GM23248 (cell line): ENCODE results near the gene TRERF1. TPM values are rescaled to one million over a fixed set of nuclear protein-coding genes. Genes with fewer than 3 reads are reported as not detected.

Source experiments
- DNase-seq: peaks from one replicate; pipeline ENCODE4 v3.0.0-alpha.2; 2015
- H2AFZ ChIP-seq: fragments of 200-600 bp; sonication (generic); 2 replicates; pipeline ENCODE4 v1.6.1; 2016; ENCODE audit warnings: antibody characterized with exemption
- H3F3A ChIP-seq: fragments of 200-600 bp; sonication (generic); 2 replicates; pipeline ENCODE4 v1.6.1; 2016; ENCODE audit warnings: mild to moderate bottlenecking, antibody characterized with exemption, mixed run types; ENCODE audit not compliant: insufficient read depth
- H3K27ac ChIP-seq: fragments of 200-600 bp; sonication (generic); 2 replicates; pipeline ENCODE4 v1.5.1; 2016; ENCODE audit warnings: mild to moderate bottlenecking
- H3K27me3 ChIP-seq: fragments of 200-600 bp; sonication (generic); replicated peaks from 2 replicates; pipeline ENCODE4 v1.6.1; 2016; ENCODE audit warnings: mild to moderate bottlenecking; ENCODE audit not compliant: insufficient read depth
- H3K36me3 ChIP-seq: fragments of 200-600 bp; sonication (generic); 2 replicates; pipeline ENCODE4 v1.6.1; 2016; ENCODE audit warnings: low read depth, mild to moderate bottlenecking
- H3K4me1 ChIP-seq: fragments of 200-600 bp; sonication (generic); 2 replicates; pipeline ENCODE4 v1.6.1; 2016; ENCODE audit warnings: mild to moderate bottlenecking; ENCODE audit not compliant: insufficient read depth
- H3K4me2 ChIP-seq: fragments of 200-600 bp; sonication (generic); one replicate; pipeline ENCODE4 v1.6.1; 2016; ENCODE audit warnings: mild to moderate bottlenecking; ENCODE audit not compliant: unreplicated experiment
- H3K4me3 ChIP-seq: fragments of 200-600 bp; sonication (generic); 2 replicates; pipeline ENCODE4 v1.5.1; 2016; ENCODE audit warnings: mild to moderate bottlenecking
- H3K79me2 ChIP-seq: fragments of 200-600 bp; sonication (generic); 2 replicates; pipeline ENCODE4 v1.6.1; 2016; ENCODE audit warnings: mild to moderate bottlenecking; ENCODE audit not compliant: insufficient read depth
- H3K9ac ChIP-seq: fragments of 200-600 bp; sonication (generic); 2 replicates; pipeline ENCODE4 v1.6.1; 2016; ENCODE audit warnings: mild to moderate bottlenecking
- H3K9me2 ChIP-seq: fragments of 200-600 bp; sonication (generic); 2 replicates; pipeline ENCODE4 v1.6.1; 2016; ENCODE audit warnings: mixed run types, mild to moderate bottlenecking, moderate library complexity; ENCODE audit not compliant: insufficient read depth
- H3K9me3 ChIP-seq: fragments of 200-600 bp; sonication (generic); one replicate; pipeline ENCODE4 v1.6.1; 2017; ENCODE audit warnings: low read depth
- H4K20me1 ChIP-seq: fragments of 200-600 bp; sonication (generic); 2 replicates; pipeline ENCODE4 v1.6.0; 2016; ENCODE audit not compliant: insufficient read depth
- EZH2 ChIP-seq: fragments of 200-600 bp; sonication (generic); IDR thresholded peaks from 2 replicates; pipeline ENCODE4 v1.6.1; 2018; ENCODE audit warnings: antibody characterized with exemption, mild to moderate bottlenecking; ENCODE audit not compliant: insufficient read depth, poor library complexity, severe bottlenecking
- EZH2phosphoT487 ChIP-seq: fragments of 200-600 bp; sonication (generic); IDR thresholded peaks from 2 replicates; pipeline ENCODE4 v1.6.1; 2018; ENCODE audit warnings: antibody characterized with exemption, moderate library complexity, mild to moderate bottlenecking, low read depth; ENCODE audit not compliant: insufficient read depth
- WGBS, 2 experiments: methylation state at CpG; one replicate each; pipeline ENCODE4 v1.1.6; 2015 to 2017; ENCODE audit warnings: low lambda C conversion rate in 2 of 2, low coverage in 1 of 2; ENCODE audit errors: missing lambda C conversion rate in 2 of 2; 5-methylcytosine and 5-hydroxymethylcytosine counted together
- in situ Hi-C: fragments of 300-500 bp; cut with MboI; formaldehyde crosslinking; loops from 2 replicates; pipeline ENCODE4 v1.15.0; 2020
- polyA plus RNA-seq: library from polyadenylated mRNA; unstranded; fragments of >200 nt; fragmentation: Nextera tagmentation; extraction: Ambion mirVana; gene quantifications from 2 replicates; pipeline ENCODE4 v1.2.1, GENCODE V29; 2016
- total RNA-seq: library from RNA; depleted of rRNA; stranded (reverse); fragments of >200 nt; shearing (Covaris generic); gene quantifications from 2 replicates; pipeline ENCODE4 v1.2.3, GENCODE V29; 2014

Gene TRERF1
- total and polyA plus RNA-seq, 2 experiments from 2014 or later = 2.7 to 3.1 TPM

DNA sequence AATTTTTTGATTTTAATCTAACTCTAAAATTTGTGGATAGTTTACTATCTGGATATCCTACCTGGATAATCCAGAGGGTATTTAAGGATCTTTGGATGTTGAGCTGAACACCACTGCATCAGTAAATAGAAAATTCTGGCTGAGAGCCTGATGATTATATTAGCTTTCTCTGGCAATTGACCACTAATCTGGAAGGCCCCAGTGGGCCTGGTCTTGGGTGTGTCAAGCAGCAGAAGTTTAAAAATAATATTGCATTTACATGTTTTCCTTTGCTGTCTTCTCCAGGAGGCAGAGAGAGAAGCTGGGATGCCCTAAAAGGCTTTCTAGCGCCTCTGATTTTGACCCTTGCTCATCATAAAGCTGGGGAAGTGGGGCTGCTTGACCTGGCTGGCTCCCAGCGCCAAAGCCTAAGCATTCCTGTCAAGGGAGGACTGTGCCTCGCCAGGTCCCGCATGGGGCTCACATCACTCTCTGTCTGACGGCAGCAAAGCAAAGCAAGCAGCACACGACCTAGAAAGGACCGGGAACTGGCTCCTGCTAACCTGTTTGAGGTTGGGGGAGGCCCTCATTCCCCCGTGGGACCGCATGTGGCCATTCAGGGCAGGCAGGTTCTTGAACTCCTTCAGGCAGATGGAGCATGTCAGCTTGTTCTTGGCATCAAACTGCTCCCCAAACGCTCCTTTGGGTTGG is 187.4 kb downstream of the TRERF1 start:
- H3K79me2 ChIP-seq = no peaks in the 10 kb centered on the region
- no peaks in the 10 kb centered on the region for H3K27me3 ChIP-seq
- no peak overlapping the region for H2AFZ ChIP-seq
- WGBS, 2 experiments = 67 to 68% methylated on average over 10 of the region's 10 CpGs
- no peaks in the 10 kb centered on the region for H3K36me3 ChIP-seq
- no peak overlapping the region for H3K27ac ChIP-seq
- in situ Hi-C loops = loop anchor here (25.0 kb wide), 1 partner anchor 273 kb away; no protein-coding TSS in a partner anchor
- H3K4me2 ChIP-seq = no peak overlapping the region
- H3F3A ChIP-seq = no peaks in the 10 kb centered on the region
- H3K4me3 ChIP-seq = no peak overlapping the region
- H3K9ac ChIP-seq = no peak overlapping the region
- no peak for DNase-seq
- H3K9me3 ChIP-seq = no peaks in the 10 kb centered on the region
- TF ChIP-seq EZH2phosphoT487 (no peak), EZH2 (no peak)
- no peaks in the 10 kb centered on the region for H3K4me1 ChIP-seq
- H4K20me1 ChIP-seq = no peaks in the 10 kb centered on the region
- no peaks in the 10 kb centered on the region for H3K9me2 ChIP-seq

GRCh38 chr6:42263165-42263728 is 188.5 kb downstream of the TRERF1 start:
- Histone ChIP-seq H3K4me3 (no peak overlapping the region), H4K20me1 (no peaks in the 10 kb centered on the region), H3K9me3 (no peaks in the 10 kb centered on the region), H3K9me2 (no peaks in the 10 kb centered on the region), H3K4me1 (no peaks in the 10 kb centered on the region), H3K27me3 (no peaks in the 10 kb centered on the region), H2AFZ (no peak overlapping the region), H3K27ac (no peak overlapping the region), H3K79me2 (no peaks in the 10 kb centered on the region), H3K4me2 (no peak overlapping the region), H3K36me3 (no peaks in the 10 kb centered on the region), H3K9ac (no peak overlapping the region), H3F3A (no peaks in the 10 kb centered on the region)
- DNase-seq = no peak
- in situ Hi-C loops = loop anchor here (25.0 kb wide), 1 partner anchor 274 kb away; no protein-coding TSS in a partner anchor
- TF ChIP-seq EZH2phosphoT487 = no peak
- no peak for TF ChIP-seq EZH2
- 90 to 91% methylated on average over 21 to 24 of the region's 24 CpGs for WGBS, 2 experiments

DNA sequence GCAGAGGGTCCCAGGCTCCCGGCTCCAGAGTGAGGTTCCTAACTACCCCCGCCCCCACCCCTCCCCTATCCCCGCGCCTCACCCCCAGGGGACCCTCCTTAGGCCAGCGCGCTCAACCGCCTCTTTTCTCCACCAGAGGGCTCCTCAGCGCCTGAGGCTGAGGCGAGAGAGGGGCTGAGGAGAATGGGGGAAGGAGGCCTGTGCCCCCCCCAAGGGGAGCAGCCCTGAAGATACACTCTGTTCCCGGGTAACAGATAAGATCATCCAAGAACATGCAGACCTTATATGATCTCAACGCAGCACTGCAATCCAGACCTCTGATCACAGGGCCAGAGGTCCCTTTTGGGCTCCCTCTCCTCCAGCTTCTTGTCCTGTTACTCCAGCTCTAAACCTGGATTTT is 190.8 kb downstream of the TRERF1 start:
- no peak overlapping the region for H3K4me2 ChIP-seq
- no peaks in the 10 kb centered on the region for H3F3A ChIP-seq
- no peak overlapping the region for H3K27ac ChIP-seq
- no peaks in the 10 kb centered on the region for H3K27me3 ChIP-seq
- no peaks in the 10 kb centered on the region for H3K9me3 ChIP-seq
- H3K9me2 ChIP-seq = no peaks in the 10 kb centered on the region
- H2AFZ ChIP-seq = no peak overlapping the region
- no peak for TF ChIP-seq EZH2
- TF ChIP-seq EZH2phosphoT487 = no peak
- no peaks in the 10 kb centered on the region for H4K20me1 ChIP-seq
- DNase-seq = peak; percentile 20
- WGBS, 2 experiments = 60 to 81% methylated on average over 6 to 10 of the region's 11 CpGs
- in situ Hi-C loops = loop anchor here (25.0 kb wide), 1 partner anchor 276 kb away; no protein-coding TSS in a partner anchor
- no peaks in the 10 kb centered on the region for H3K79me2 ChIP-seq
- no peaks in the 10 kb centered on the region for H3K4me1 ChIP-seq
- H3K4me3 ChIP-seq = no peak overlapping the region
- H3K9ac ChIP-seq = no peak overlapping the region
- H3K36me3 ChIP-seq = no peaks in the 10 kb centered on the region

DNA sequence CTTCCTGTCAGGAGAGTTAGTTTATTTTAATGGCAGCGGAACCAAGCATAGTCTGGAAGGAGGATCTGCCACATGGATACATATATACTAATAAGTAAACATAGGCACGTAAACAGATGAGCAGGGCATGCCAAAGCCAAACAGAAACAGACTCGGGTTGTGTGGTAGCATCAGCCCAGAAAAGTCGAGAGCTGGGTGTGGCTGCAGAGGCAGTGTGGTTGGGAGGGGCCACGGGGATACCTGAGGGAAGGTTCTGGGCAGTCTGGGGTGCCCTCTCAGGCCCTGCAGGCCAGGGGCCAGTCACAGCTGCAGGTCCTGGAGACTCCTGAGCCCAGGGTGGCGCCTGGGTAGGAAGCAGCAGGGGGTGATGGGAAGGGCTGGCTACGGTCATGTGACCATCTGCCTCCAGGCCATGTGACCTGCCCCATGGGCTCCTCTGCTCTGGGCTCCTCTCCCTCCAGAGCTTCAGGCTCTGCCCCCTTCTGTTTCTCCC is 191.3 kb downstream of the TRERF1 start:
- no peak overlapping the region for H3K27ac ChIP-seq
- no peaks in the 10 kb centered on the region for H3K9me2 ChIP-seq
- WGBS, 2 experiments = 64 to 67% methylated on average over 7 of the region's 7 CpGs
- H4K20me1 ChIP-seq = no peaks in the 10 kb centered on the region
- H3K9me3 ChIP-seq = no peaks in the 10 kb centered on the region
- H2AFZ ChIP-seq = no peak overlapping the region
- no peak overlapping the region for H3K4me3 ChIP-seq
- peaks cover 2% of the 10 kb centered on the region for H3K4me1 ChIP-seq
- H3K9ac ChIP-seq = no peak overlapping the region
- in situ Hi-C loops = loop anchor here (25.0 kb wide), 1 partner anchor 277 kb away; no protein-coding TSS in a partner anchor
- H3K36me3 ChIP-seq = no peaks in the 10 kb centered on the region
- no peak for DNase-seq
- peaks cover 1% of the 10 kb centered on the region for H3F3A ChIP-seq
- H3K79me2 ChIP-seq = no peaks in the 10 kb centered on the region
- H3K27me3 ChIP-seq = no peaks in the 10 kb centered on the region
- no peak overlapping the region for H3K4me2 ChIP-seq
- no peak for TF ChIP-seq EZH2
- no peak for TF ChIP-seq EZH2phosphoT487
